Lower leg skin (tissue), 4 donors: ENCODE data around the gene DBX1. TPM values are rescaled to one million over a fixed set of nuclear protein-coding genes. Genes with fewer than 3 reads are reported as not detected.

Source experiments
- DNase-seq, 2 donors: peaks; one replicate each; pipeline ENCODE4 v3.0.0-alpha.2; 2019; ENCODE audit warnings: low spot score in 2 of 2
- H3K4me3 ChIP-seq: fragments of 200-600 bp; sonication (generic); 2 replicates; pipeline ENCODE4 v1.5.1; 2017; ENCODE audit warnings: mild to moderate bottlenecking, low read depth; ENCODE audit not compliant: poor library complexity, severe bottlenecking
- CTCF ChIP-seq, 3 donors: fragments of 450-650 bp; IDR thresholded peaks; one replicate each; pipeline ENCODE4 v1.5.1; 2016; ENCODE audit warnings: antibody characterized with exemption in 3 of 3, mild to moderate bottlenecking in 3 of 3, moderate library complexity in 2 of 3
- POLR2A ChIP-seq, 2 donors: fragments of 450-650 bp; IDR thresholded peaks; one replicate each; pipeline ENCODE4 v1.6.1; 2016 to 2017; ENCODE audit warnings: antibody characterized with exemption in 2 of 2, mild to moderate bottlenecking in 1 of 2, moderate library complexity in 1 of 2
- WGBS, 2 donors: methylation state at CpG; one replicate each; pipeline ENCODE4 v1.1.5; 2018; 5-methylcytosine and 5-hydroxymethylcytosine counted together
- intact Hi-C: fragments of 100-400 bp; cut with DNase I; formaldehyde crosslinking; loops from one replicate; pipeline ENCODE4 v1.15.0; 2023; ENCODE audit warnings: low total_unique reads
- total RNA-seq, 4 donors: library from RNA; depleted of rRNA; stranded (reverse); fragments of >200 nt; gene quantifications; one replicate each; pipeline ENCODE4 v1.1.0, GENCODE V29; 2016

The DBX1 gene
- total RNA-seq, 4 donors from 2014 or later, result not detected

DNA sequence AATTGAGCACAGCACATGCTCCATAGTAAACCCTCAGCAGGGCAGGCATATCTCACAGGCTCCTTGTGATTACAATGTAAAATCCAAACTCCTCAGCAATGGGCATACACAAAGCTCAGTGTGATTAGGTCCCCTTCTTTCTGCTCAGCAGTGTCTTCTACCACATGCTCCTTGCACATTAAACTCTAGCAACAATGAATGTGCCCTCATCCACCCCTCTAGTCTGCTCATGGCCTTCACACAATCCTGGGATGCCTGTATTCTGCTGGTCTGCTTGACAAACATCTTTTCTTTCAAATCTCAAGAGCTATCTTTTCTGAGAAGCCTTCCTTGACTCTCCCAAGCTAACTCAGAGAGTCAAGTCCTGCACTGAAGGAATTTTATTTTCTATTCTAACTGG is 32.4 kb upstream of the DBX1 start:
- intact Hi-C loops, result no loop called here
- no peak overlapping the region for H3K4me3 ChIP-seq
- TF ChIP-seq CTCF (IDR thresholded peaks at IDR 0.05) (no peak), POLR2A (IDR thresholded peaks at IDR 0.05) (no peak)
- no peak for DNase-seq

- 74 to 85% methylated on average over 2 of the region's 2 CpGs for WGBS, 2 donors
- intact Hi-C loops, result no loop called here
- TF ChIP-seq CTCF (IDR thresholded peaks at IDR 0.05), result no peak
These were observed 31.9 kb upstream of the DBX1 start for GRCh38 chr11:20192151-20192550.

GRCh38 chr11:20178976-20179375 is 18.7 kb upstream of the DBX1 start:
- no peak for DNase-seq
- H3K4me3 ChIP-seq, result no peak overlapping the region
- TF ChIP-seq POLR2A (IDR thresholded peaks at IDR 0.05) (no peak), CTCF (IDR thresholded peaks at IDR 0.05) (no peak)
- intact Hi-C loops, result no loop called here
- whole genome bisulfite sequencing, 2 donors, result 64 to 73% methylated on average over 2 of the region's 2 CpGs

More at GRCh38 chr11:20192151-20192550, 31.9 kb upstream of the DBX1 start:
- no peak overlapping the region for H3K4me3 ChIP-seq
- no peak for DNase-seq

- no peak for DNase-seq
- 64 to 77% methylated on average over 7 of the region's 7 CpGs for WGBS, 2 donors
- no peak for TF ChIP-seq CTCF (IDR thresholded peaks at IDR 0.05)
- no peak for TF ChIP-seq POLR2A (IDR thresholded peaks at IDR 0.05)
- intact Hi-C loops, result no loop called here
- no peak overlapping the region for H3K4me3 ChIP-seq
These were observed 16.9 kb upstream of the DBX1 start for GRCh38 chr11:20177136-20177535.

DNA sequence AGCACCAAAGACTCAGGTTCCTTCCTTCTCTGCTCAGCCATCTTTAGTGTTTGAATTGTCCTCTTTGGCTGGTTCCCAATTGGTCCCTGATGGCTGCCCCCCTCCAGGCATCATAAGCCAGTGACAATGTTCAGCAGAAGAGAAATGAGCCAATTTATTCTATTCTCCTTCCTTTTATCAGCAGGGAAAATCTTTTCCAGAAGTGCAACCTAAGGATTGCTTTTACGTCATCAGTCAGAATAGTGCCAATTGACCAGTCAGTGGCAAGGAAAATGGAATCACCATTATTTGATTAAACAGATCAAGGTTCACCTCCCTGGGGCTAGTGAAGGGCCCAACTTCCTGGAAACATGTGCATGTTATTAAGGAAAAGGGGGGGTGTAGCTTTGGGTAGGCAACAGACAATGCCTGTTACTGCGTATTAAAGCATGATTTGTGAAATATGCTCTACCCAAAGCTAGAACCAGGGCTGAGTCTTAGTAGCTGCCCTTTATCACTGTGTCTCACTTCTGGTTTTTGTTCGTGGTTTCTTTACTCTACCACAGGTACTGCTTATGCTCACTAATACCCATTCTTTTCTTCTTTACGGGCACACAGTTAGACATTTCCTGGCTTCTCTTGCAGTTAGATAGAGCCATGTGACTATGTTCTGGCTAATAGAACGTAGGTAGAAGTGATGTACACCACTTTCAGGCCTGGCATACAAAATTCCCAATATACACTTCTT is 12.6 kb upstream of the DBX1 start:
- TF ChIP-seq CTCF (IDR thresholded peaks at IDR 0.05), result no peak
- TF ChIP-seq POLR2A (IDR thresholded peaks at IDR 0.05), result no peak
- intact Hi-C loops, result no loop called here
- WGBS, 2 donors, result 57 to 60% methylated on average over 5 of the region's 5 CpGs
- no peak overlapping the region for H3K4me3 ChIP-seq
- DNase-seq, result no peak
